Measurements from ENCODE around the gene TSPEAR. TPM values are rescaled to one million over a fixed set of nuclear protein-coding genes. Genes with fewer than 3 reads are reported as not detected.
"Not testable (repeated sequence)": the region's sequence is repeated elsewhere in the genome, so short reads cannot be mapped to it uniquely, and the experiment has no call there.

The TSPEAR gene
- total RNA-seq, 4 donors from 2014 or later: 0.21 to 1.3 (median 0.69) TPM

DNA sequence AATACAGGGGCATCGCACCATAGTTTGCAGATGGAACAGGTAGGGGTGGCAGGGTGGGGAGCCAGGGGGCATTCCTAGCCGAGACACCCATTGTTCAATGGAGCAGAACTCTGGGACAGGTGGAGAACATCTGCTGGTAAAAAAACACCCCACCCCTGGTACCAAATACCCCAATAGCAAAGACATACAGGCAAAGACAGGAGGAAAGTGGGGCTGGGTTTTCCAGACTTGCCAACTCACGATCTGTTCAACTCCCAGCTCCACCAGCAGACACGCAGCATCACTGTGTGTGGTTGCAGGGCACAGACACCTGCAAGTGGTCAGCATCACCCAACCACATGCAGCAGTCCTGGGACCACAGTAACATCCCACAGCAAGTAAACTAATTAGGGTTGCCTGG is 99.8 kb downstream of the TSPEAR start:
- no peaks in the 10 kb centered on the region for H3K9me3 ChIP-seq
- H3K4me3 ChIP-seq (replicated peaks in 1 of 3): no peak overlapping the region
- H3K27me3 ChIP-seq: no peaks in the 10 kb centered on the region
- WGBS, 2 donors: 92 to 96% methylated on average over 4 of the region's 4 CpGs
- no peak for DNase-seq
- intact Hi-C loops (cut with DNase I): no loop called here
- H3K36me3 ChIP-seq: no peaks in the 10 kb centered on the region
- no peak overlapping the region for H3K27ac ChIP-seq
- no peaks in the 10 kb centered on the region for H3K4me1 ChIP-seq
- TF ChIP-seq, protein P1, sequence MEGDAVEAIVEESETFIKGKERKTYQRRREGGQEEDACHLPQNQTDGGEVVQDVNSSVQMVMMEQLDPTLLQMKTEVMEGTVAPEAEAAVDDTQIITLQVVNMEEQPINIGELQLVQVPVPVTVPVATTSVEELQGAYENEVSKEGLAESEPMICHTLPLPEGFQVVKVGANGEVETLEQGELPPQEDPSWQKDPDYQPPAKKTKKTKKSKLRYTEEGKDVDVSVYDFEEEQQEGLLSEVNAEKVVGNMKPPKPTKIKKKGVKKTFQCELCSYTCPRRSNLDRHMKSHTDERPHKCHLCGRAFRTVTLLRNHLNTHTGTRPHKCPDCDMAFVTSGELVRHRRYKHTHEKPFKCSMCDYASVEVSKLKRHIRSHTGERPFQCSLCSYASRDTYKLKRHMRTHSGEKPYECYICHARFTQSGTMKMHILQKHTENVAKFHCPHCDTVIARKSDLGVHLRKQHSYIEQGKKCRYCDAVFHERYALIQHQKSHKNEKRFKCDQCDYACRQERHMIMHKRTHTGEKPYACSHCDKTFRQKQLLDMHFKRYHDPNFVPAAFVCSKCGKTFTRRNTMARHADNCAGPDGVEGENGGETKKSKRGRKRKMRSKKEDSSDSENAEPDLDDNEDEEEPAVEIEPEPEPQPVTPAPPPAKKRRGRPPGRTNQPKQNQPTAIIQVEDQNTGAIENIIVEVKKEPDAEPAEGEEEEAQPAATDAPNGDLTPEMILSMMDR (IDR thresholded peaks at IDR 0.05): no peak
- no peak for TF ChIP-seq POLR2A (IDR thresholded peaks at IDR 0.05)

DNA sequence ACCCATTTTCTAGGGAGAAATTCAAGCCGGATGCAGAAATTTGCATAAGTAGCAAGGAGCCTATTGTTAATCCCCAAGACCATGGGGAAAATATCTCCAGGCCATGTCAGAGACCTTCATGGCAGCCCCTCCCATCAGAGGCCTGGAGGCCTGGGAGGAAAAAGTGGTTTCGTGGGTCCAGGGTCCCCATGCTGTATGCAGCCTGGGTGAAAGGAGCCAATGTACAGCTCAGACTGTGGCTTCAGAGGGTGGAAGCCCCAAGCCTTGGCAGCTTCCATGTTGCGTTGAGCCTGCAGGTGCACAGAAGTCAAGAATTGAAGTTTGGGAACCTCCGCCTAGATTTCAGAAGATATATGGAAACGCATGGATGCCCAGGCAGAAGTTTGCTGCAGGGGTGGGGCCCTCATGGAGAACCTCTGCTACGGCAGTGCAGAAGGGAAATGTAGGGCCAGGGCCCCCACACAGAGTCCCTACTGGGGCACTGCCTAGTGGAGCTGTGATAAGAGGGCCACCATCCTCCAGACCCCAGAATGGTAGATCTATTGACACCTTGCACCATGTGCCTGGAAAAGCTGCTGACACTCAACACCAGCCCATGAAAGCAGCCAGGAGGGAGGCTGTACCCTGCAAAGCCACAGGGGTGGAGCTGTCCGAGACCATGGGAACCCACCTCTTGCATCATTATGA is 101.1 kb downstream of the TSPEAR start:
- H3K27me3 ChIP-seq; H3K4me3 ChIP-seq (replicated peaks in 1 of 3); intact Hi-C loops (cut with DNase I); DNase-seq; H3K27ac ChIP-seq; H3K9me3 ChIP-seq; H3K4me1 ChIP-seq; H3K36me3 ChIP-seq: not testable (repeated sequence)
- 99% methylated on average over 5 to 7 of the region's 7 CpGs for WGBS, 2 donors

DNA sequence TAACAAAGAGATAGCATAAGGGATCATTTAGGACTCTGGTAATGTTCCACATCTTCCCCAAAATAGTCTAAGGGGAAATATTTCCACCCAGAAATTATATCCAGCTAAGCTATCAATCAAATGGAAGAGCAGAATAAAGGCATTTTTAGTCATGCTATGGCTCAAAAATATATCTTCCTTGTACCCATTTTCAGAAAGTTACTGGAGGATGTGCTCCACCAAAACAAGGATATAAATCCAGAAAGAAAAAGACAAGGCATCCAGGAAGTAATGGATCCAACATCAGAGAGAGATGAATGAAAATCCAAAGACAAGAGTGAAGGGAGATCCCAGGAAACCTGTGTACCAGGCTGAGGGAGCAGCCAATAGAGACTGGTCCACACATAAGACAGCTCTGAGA is 102.2 kb downstream of the TSPEAR start:
- H3K4me3 ChIP-seq (replicated peaks in 1 of 3): no peak overlapping the region
- intact Hi-C loops (cut with DNase I): no loop called here
- H3K36me3 ChIP-seq: no peaks in the 10 kb centered on the region
- H3K9me3 ChIP-seq: no peaks in the 10 kb centered on the region
- no peak for TF ChIP-seq POLR2A (IDR thresholded peaks at IDR 0.05)
- TF ChIP-seq, protein P1 (IDR thresholded peaks at IDR 0.05): no peak
- H3K27me3 ChIP-seq: no peaks in the 10 kb centered on the region
- H3K4me1 ChIP-seq: no peaks in the 10 kb centered on the region
- H3K27ac ChIP-seq: no peak overlapping the region
- DNase-seq: no peak

DNA sequence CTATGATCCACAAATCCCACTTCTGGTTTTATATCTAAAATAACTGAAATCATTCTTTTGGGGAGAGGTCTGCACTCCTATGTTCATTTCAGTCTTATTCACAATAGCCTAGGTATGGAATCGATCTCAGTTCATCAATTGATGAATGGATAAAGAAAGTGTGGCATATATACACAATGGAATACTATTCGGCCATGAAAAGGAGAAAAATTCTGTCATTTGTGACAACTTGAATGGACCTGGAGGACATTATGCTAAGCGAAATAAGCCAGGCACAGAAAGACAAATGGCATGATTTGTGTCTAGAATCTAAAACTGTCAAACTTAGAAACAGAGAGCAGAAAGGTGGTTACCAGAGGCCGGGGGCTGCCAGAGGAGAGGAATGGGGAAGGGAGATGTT is 104.9 kb downstream of the TSPEAR start:
- WGBS, 2 donors: 79 to 83% methylated on average over 4 of the region's 4 CpGs
- Histone ChIP-seq H3K4me3 (replicated peaks in 1 of 3) (no peak overlapping the region), H3K27me3 (no peaks in the 10 kb centered on the region), H3K9me3 (no peaks in the 10 kb centered on the region), H3K27ac (no peak overlapping the region), H3K36me3 (no peaks in the 10 kb centered on the region), H3K4me1 (no peaks in the 10 kb centered on the region)
- TF ChIP-seq POLR2A (IDR thresholded peaks at IDR 0.05): no peak
- TF ChIP-seq, protein P1 (IDR thresholded peaks at IDR 0.05): no peak
- intact Hi-C loops (cut with DNase I): no loop called here
- no peak for DNase-seq

DNA sequence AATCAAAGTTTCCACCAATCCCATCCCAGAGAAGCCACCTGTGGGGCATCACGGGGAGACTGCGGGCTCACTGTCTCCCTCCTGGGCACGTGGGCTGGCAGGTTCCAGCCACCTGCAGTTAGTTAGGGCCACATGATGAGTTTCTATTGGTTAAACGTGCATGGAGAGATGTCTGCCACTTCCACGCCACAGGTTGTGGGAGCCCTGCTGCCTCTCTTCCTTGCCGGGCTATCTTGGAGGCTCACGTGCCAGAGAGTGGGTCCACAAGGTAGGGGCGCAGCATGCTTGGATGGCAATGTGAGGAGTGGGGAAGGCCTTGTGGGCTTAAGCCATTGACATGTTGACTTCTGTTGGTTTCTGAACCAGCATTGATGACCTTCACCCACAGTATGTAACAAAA is 107.5 kb downstream of the TSPEAR start:
- no peak overlapping the region for H3K27ac ChIP-seq
- no peaks in the 10 kb centered on the region for H3K27me3 ChIP-seq
- no peaks in the 10 kb centered on the region for H3K36me3 ChIP-seq
- H3K4me3 ChIP-seq (replicated peaks in 1 of 3): no peak overlapping the region
- 88 to 96% methylated on average over 8 of the region's 8 CpGs for WGBS, 2 donors
- no peak for DNase-seq
- TF ChIP-seq, protein P1 (IDR thresholded peaks at IDR 0.05): no peak
- TF ChIP-seq POLR2A (IDR thresholded peaks at IDR 0.05): no peak
- intact Hi-C loops (cut with DNase I): no loop called here
- H3K9me3 ChIP-seq: no peaks in the 10 kb centered on the region
- H3K4me1 ChIP-seq: no peaks in the 10 kb centered on the region

Measured in thyroid gland (tissue), 4 donors.